ENCODE results near the gene ZNF771.

- TF ChIP-seq CTCF (IDR thresholded peaks at IDR 0.05) (no peak), POLR2A (IDR thresholded peaks at IDR 0.05) (no peak)
Measured at GRCh38 chr16:30367349-30368009, 39.9 kb upstream of the ZNF771 start.
